Stomach (tissue), 9 donors: ENCODE data around the gene SMIM3. TPM values are rescaled to one million over a fixed set of nuclear protein-coding genes. Genes with fewer than 3 reads are reported as not detected.

Source experiments
- DNase-seq, 2 donors: peaks; one replicate each; pipeline versions ENCODE4 v3.0.0 to v3.0.0-alpha.2; 2013 to 2019
- H3K27ac ChIP-seq, 5 donors: fragments of 200-600 bp in 4 of 5; sonication (generic) in 4 of 5; one replicate each; pipeline ENCODE4 v1.5.1; 2013 to 2019; ENCODE audit warnings: mild to moderate bottlenecking in 1 of 5, moderate library complexity in 1 of 5
- H3K27me3 ChIP-seq, 3 donors: fragments of 200-600 bp; sonication (generic); one replicate each; pipeline ENCODE4 v1.5.1; 2017 to 2019; ENCODE audit warnings: mixed run types in 1 of 3
- H3K36me3 ChIP-seq, 4 donors: fragments of 200-600 bp; sonication (generic); 1 replicate in 3 of 4; 2 replicates in 1 of 4; pipeline ENCODE4 v1.5.1; 2016 to 2019
- H3K4me1 ChIP-seq, 4 donors: fragments of 200-600 bp; sonication (generic); one replicate each; pipeline ENCODE4 v1.5.1; 2016 to 2019
- H3K4me3 ChIP-seq, 4 donors: fragments of 200-600 bp; sonication (generic) in 3 of 4; one replicate each; pipeline ENCODE4 v1.5.1; 2016 to 2019; ENCODE audit warnings: mild to moderate bottlenecking in 1 of 4
- H3K9me3 ChIP-seq, 4 donors: fragments of 200-600 bp; sonication (generic); one replicate each; pipeline ENCODE4 v1.5.1; 2016 to 2019
- EP300 ChIP-seq: sonication (generic); formaldehyde crosslinking; IDR thresholded peaks from one replicate; pipeline ENCODE4 v1.6.1; 2017; ENCODE audit warnings: antibody characterized with exemption
- POLR2A ChIP-seq, 4 donors: fragments of 450-650 bp; IDR thresholded peaks; one replicate each; pipeline ENCODE4 v1.6.1; 2016; ENCODE audit warnings: antibody characterized with exemption in 4 of 4, control low read depth in 2 of 4, mild to moderate bottlenecking in 1 of 4, moderate library complexity in 1 of 4
- POLR2AphosphoS5 ChIP-seq, 3 donors: sonication (generic); formaldehyde crosslinking; IDR thresholded peaks; one replicate each; pipeline ENCODE4 v1.6.1; 2016; ENCODE audit warnings: antibody characterized with exemption in 3 of 3
- WGBS, 5 donors: extraction: QIAGEN DNeasy Blood & Tissue Kit in 3 of 5; methylation state at CpG; one replicate each; pipeline versions ENCODE4 v1.1.5 to v1.1.7; 2013 to 2018; 5-methylcytosine and 5-hydroxymethylcytosine counted together
- intact Hi-C: fragments of 100-400 bp; cut with DNase I; formaldehyde crosslinking; loops from one replicate; pipeline ENCODE4 v1.15.1; 2023; ENCODE audit warnings: low total_unique reads
- polyA plus RNA-seq, 3 donors: library from polyadenylated mRNA; stranded (reverse); fragments of 200-250 nt; gene quantifications; one replicate each; pipeline ENCODE4 v1.2.3, GENCODE V29; 2013
- total RNA-seq, 5 donors: library from RNA; depleted of rRNA; stranded (reverse); fragments of >200 nt; gene quantifications; one replicate each; pipeline versions ENCODE4 v1.1.0 to v1.2.3, GENCODE V29; 2014 to 2016
- TF ChIP-seq, protein P1 (sequence below), 7 experiments: fragments of 450-650 bp in 4 of 7; fragments of 200-600 bp in 3 of 7; sonication (generic) in 3 of 7; IDR thresholded peaks; one replicate each; pipeline ENCODE4 v1.5.1; 2016 to 2019; ENCODE audit warnings: antibody characterized with exemption in 7 of 7, control low read depth in 2 of 7, mild to moderate bottlenecking in 1 of 7
- donor health status: healthy with polysubstance abuse.
- donor health status: Bipolar disorder and iron deficiency.
- donor health status: healthy.

SMIM3 gene
- total and polyA plus RNA-seq, 8 donors, result 9.9 to 63.8 (median 32.0) TPM

DNA sequence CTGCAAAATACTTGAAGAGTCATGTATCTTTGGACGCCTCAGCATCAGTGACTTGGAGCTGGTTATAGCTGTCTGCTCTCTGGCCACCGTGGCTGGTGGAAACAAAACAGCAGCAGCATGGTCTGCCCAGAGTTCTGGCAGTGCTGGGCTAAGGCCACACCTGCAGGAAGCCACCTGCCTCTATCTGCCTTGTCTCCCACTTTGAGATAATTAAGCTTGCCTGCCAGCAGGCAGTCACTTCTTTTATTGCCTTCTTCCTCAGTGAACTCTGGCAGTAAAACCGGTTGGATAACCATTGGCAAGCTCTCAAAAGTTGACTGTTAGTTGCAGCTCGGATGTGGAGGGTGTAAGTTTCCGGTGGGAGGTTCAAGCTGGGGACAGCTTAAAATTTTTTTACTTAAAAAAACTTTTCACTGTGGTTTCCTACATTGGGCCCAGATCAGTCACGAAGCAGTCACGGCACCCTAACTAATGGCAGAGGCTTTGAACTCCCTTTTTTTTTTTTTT, 4.9 kb downstream of the SMIM3 start:
- DNase-seq, result peak; percentile 54 to 94
- WGBS, 5 donors, result 1 to 3% (median 3%) methylated on average over 7 of the region's 7 CpGs
- H3K9me3 ChIP-seq, result no peaks in the 10 kb centered on the region
- H3K27me3 ChIP-seq, result no peaks in the 10 kb centered on the region
- peaks cover 28 to 86% (median 64%) of the 10 kb centered on the region in 4 donors for H3K4me1 ChIP-seq
- peak overlapping the region; percentile 66 to 95 (median 93) for H3K27ac ChIP-seq
- no peaks in the 10 kb centered on the region for H3K36me3 ChIP-seq
- H3K4me3 ChIP-seq, result peak overlapping the region in 2 of 4 donors; percentile 10 to 17
- TF ChIP-seq EP300, result no peak
- TF ChIP-seq POLR2A (IDR thresholded peaks at IDR 0.05), result no peak
- TF ChIP-seq POLR2AphosphoS5 (IDR thresholded peaks at IDR 0.05), result peak; percentile 53 to 82 (median 67)
- TF ChIP-seq, protein P1, sequence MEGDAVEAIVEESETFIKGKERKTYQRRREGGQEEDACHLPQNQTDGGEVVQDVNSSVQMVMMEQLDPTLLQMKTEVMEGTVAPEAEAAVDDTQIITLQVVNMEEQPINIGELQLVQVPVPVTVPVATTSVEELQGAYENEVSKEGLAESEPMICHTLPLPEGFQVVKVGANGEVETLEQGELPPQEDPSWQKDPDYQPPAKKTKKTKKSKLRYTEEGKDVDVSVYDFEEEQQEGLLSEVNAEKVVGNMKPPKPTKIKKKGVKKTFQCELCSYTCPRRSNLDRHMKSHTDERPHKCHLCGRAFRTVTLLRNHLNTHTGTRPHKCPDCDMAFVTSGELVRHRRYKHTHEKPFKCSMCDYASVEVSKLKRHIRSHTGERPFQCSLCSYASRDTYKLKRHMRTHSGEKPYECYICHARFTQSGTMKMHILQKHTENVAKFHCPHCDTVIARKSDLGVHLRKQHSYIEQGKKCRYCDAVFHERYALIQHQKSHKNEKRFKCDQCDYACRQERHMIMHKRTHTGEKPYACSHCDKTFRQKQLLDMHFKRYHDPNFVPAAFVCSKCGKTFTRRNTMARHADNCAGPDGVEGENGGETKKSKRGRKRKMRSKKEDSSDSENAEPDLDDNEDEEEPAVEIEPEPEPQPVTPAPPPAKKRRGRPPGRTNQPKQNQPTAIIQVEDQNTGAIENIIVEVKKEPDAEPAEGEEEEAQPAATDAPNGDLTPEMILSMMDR (IDR thresholded peaks at IDR 0.05), result no peak
- intact Hi-C loops, result no loop called here

DNA sequence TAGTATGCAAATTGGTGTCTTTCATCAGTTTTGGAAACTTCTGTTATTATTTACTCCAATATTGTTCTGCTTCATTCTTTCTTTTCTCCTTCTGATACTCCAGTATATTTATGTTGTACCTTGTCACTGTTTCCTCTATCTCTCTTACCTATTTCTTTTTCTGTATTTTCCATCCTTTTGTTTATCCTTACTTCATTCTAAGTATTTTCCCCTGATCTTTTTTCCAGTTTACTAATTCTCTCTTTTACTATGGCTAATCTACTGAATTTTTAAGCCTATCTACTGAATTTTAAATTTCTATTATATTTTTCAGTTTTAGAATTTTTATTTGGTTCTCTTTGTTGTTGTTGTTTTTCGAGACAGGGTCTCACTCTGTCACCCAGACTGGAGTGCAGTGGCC, 7.4 kb downstream of the SMIM3 start:
- Histone ChIP-seq H3K27me3 (no peaks in the 10 kb centered on the region), H3K27ac (peak overlapping the region in 2 of 5 donors; percentile 25 to 93), H3K36me3 (no peaks in the 10 kb centered on the region), H3K4me1 (peaks cover 27 to 92% (median 55%) of the 10 kb centered on the region in 4 donors), H3K4me3 (no peak overlapping the region), H3K9me3 (no peaks in the 10 kb centered on the region)
- intact Hi-C loops, result no loop called here
- TF ChIP-seq POLR2A (IDR thresholded peaks at IDR 0.05) (no peak), POLR2AphosphoS5 (IDR thresholded peaks at IDR 0.05) (no peak), EP300 (no peak)
- TF ChIP-seq, protein P1 (IDR thresholded peaks at IDR 0.05), result no peak
- WGBS, 5 donors, result 87 to 100% (median 95%) methylated on average over 1 of the region's 1 CpG
- no peak for DNase-seq

DNA sequence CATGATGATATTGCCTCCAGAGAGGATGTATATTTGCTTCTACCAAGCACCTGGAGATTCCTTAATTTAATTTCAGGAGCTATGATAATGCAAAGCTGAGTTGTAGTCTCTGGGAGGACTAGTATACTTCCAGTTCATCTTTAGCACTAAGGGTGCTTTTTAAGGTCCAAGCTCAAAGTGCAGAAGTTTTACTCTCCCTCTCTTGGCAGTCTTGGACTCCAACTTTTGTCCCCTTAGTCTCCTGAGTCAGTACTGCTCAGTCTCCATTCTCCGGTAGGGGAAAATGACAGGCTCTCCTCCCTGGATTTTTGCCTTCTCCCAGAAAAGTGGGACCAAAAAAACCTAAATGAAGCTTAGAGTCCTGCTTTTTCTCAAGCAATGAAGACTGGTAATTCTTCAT, 8.3 kb downstream of the SMIM3 start:
- H3K9me3 ChIP-seq, result no peaks in the 10 kb centered on the region
- peaks cover 21 to 92% (median 57%) of the 10 kb centered on the region in 4 donors for H3K4me1 ChIP-seq
- no peaks in the 10 kb centered on the region for H3K36me3 ChIP-seq
- peak overlapping the region in 3 of 5 donors; percentile 12 to 93 (median 14) for H3K27ac ChIP-seq
- intact Hi-C loops, result no loop called here
- no peak for DNase-seq
- whole genome bisulfite sequencing, 5 donors, result 86 to 100% (median 91%) methylated on average over 1 of the region's 1 CpG
- H3K4me3 ChIP-seq, result peak overlapping the region in 1 of 4 donors; percentile 0
- TF ChIP-seq EP300, result no peak
- no peak for TF ChIP-seq POLR2AphosphoS5 (IDR thresholded peaks at IDR 0.05)
- H3K27me3 ChIP-seq, result no peaks in the 10 kb centered on the region

DNA sequence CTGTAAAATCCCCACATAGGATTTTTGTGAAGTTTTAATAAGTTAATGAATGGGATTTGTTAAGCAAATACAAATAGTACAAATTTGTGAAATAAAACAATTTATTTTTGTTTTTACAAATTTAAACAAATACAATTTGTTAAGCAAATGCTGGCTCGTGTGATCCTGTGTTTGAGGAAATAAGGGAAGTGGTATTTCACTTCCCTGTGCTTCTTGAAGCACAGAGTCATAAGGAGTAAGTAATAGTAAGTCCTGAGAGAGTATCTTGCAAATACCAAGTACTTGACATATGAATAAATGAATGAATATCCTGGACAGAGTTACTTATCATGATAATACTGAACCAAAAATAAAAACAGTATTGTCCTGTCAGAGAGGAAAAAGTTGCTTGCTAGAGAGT, 9.1 kb downstream of the SMIM3 start:
- H3K9me3 ChIP-seq, result no peaks in the 10 kb centered on the region
- H3K36me3 ChIP-seq, result no peaks in the 10 kb centered on the region
- H3K27me3 ChIP-seq, result no peaks in the 10 kb centered on the region
- TF ChIP-seq EP300 (no peak), POLR2AphosphoS5 (IDR thresholded peaks at IDR 0.05) (no peak)
- TF ChIP-seq, protein P1 (IDR thresholded peaks at IDR 0.05), result no peak
- DNase-seq, result no peak
- H3K27ac ChIP-seq, result peak overlapping the region in 3 of 5 donors; percentile 12 to 93 (median 14)
- intact Hi-C loops, result no loop called here
- H3K4me3 ChIP-seq, result peak overlapping the region in 1 of 4 donors; percentile 0
- peaks cover 14 to 84% (median 52%) of the 10 kb centered on the region in 4 donors for H3K4me1 ChIP-seq
- WGBS, 5 donors, result 15 to 37% (median 27%) methylated on average over 1 of the region's 1 CpG

DNA sequence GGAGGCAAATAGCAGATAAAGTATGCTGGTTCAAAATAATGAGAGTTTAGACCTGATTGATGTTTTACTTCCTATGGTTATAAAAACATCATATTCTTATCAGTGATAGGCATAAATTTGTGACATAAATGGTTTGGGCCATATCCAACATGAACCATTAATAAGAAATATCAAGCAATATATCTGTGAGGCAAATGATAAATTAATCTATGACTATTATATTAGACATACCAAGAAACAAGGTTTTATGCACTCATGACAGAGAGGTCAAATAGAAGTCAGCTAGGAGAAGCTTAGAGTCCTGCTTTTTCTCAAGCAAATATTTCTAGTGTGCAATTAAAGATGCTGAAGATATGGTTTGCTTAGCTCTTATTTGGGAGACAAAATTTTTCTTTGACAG, 10.4 kb downstream of the SMIM3 start:
- intact Hi-C loops, result no loop called here
- no peak for TF ChIP-seq POLR2AphosphoS5 (IDR thresholded peaks at IDR 0.05)
- TF ChIP-seq, protein P1 (IDR thresholded peaks at IDR 0.05), result no peak
- TF ChIP-seq EP300, result no peak
- Histone ChIP-seq H3K4me3 (no peak overlapping the region), H3K36me3 (no peaks in the 10 kb centered on the region), H3K27ac (peak overlapping the region in 3 of 5 donors; percentile 43 to 78 (median 58)), H3K9me3 (no peaks in the 10 kb centered on the region), H3K27me3 (no peaks in the 10 kb centered on the region), H3K4me1 (peaks cover 1 to 71% (median 40%) of the 10 kb centered on the region in 4 donors)
- DNase-seq, result no peak
